SK-N-SH (cell line): ENCODE measurements around the gene METTL1. TPM values are rescaled to one million over a fixed set of nuclear protein-coding genes. Genes with fewer than 3 reads are reported as not detected.

ENCODE experiments used
- CTCF ChIA-PET: fragments of 300-600, 350-600 bp; formaldehyde crosslinking; extraction: SDS; loops from one replicate; lab custom pipeline; 2021; lab: Yijun Ruan, JAX
- POLR2A ChIA-PET: fragments of 350-600 bp; sonication (Branson Sonifier 250); formaldehyde crosslinking; extraction: SDS; loops from one replicate; lab custom pipeline; 2020; ENCODE audit warnings: antibody characterized with exemption, inconsistent platforms; lab: Yijun Ruan, JAX
- DNase-seq: peaks from one replicate; pipeline ENCODE4 v3.0.0; 2012
- H2AFZ ChIP-seq: fragments of 200-600 bp; sonication (generic); 2 replicates; pipeline ENCODE4 v1.8.1; 2016; ENCODE audit warnings: antibody characterized with exemption, mild to moderate bottlenecking, low read depth
- H3F3A ChIP-seq: fragments of 200-600 bp; sonication (generic); replicated peaks from 2 replicates; pipeline ENCODE3; 2016; ENCODE audit warnings: antibody characterized with exemption, mild to moderate bottlenecking; ENCODE audit not compliant: insufficient read depth
- H3K27ac ChIP-seq, 2 experiments: fragments of 200-500 bp in 1 of 2; fragments of 200-600 bp in 1 of 2; sonication (Bioruptor generic) in 1 of 2; sonication (generic), shearing (Covaris generic) in 1 of 2; 2 replicates each; pipeline versions ENCODE4 v1.5.1 to v1.6.1; 2014 to 2016; ENCODE audit warnings: low read depth in 2 of 2, inconsistent platforms in 1 of 2, low read length in 1 of 2, mild to moderate bottlenecking in 1 of 2, mixed read lengths in 1 of 2
- H3K27me3 ChIP-seq: fragments of 200-600 bp; sonication (generic), shearing (Covaris generic); 2 replicates; pipeline ENCODE4 v1.6.1; 2016; ENCODE audit warnings: mixed run types; ENCODE audit not compliant: insufficient read depth
- H3K36me3 ChIP-seq, 2 experiments: fragments of 200-500 bp in 1 of 2; fragments of 200-600 bp in 1 of 2; sonication (Bioruptor generic) in 1 of 2; sonication (generic) in 1 of 2; replicated peaks in 1 of 2; 2 replicates each; pipeline versions ENCODE3 to v1.5.1; 2014 to 2016; ENCODE audit warnings: low read length in 1 of 2, mild to moderate bottlenecking in 1 of 2; ENCODE audit not compliant: insufficient read depth in 2 of 2, control insufficient read depth in 1 of 2
- H3K4me1 ChIP-seq, 2 experiments: fragments of 200-500 bp in 1 of 2; fragments of 200-600 bp in 1 of 2; sonication (Bioruptor generic) in 1 of 2; sonication (generic), shearing (Covaris generic) in 1 of 2; 2 replicates each; pipeline versions ENCODE4 v1.5.1 to v1.6.1; 2014 to 2016; ENCODE audit warnings: low read depth in 1 of 2, low read length in 1 of 2, mixed run types in 1 of 2; ENCODE audit not compliant: insufficient read depth in 2 of 2, control insufficient read depth in 1 of 2
- H3K4me2 ChIP-seq: fragments of 200-600 bp; sonication (generic), shearing (Covaris generic); 2 replicates; pipeline ENCODE4 v1.6.1; 2017; ENCODE audit warnings: mixed run types
- H3K4me3 ChIP-seq, 2 experiments: fragments of 200-500 bp in 1 of 2; fragments of 200-600 bp in 1 of 2; sonication (Bioruptor generic) in 1 of 2; sonication (generic), shearing (Covaris generic) in 1 of 2; 2 replicates each; pipeline versions ENCODE4 v1.5.1 to v1.8.1; 2014 to 2016; ENCODE audit warnings: low read depth in 2 of 2, inconsistent platforms in 1 of 2, low read length in 1 of 2, mild to moderate bottlenecking in 1 of 2, mixed read lengths in 1 of 2, moderate library complexity in 1 of 2
- H3K79me2 ChIP-seq: fragments of 200-600 bp; sonication (generic); 2 replicates; pipeline ENCODE4 v1.8.1; 2017; ENCODE audit warnings: mild to moderate bottlenecking; ENCODE audit not compliant: insufficient read depth
- H3K9ac ChIP-seq: fragments of 200-600 bp; sonication (generic); 2 replicates; pipeline ENCODE4 v1.6.1; 2017; ENCODE audit warnings: mixed run types
- H3K9me2 ChIP-seq: fragments of 200-600 bp; sonication (generic); 2 replicates; pipeline ENCODE4 v1.6.1; 2017; ENCODE audit warnings: mixed run types
- H3K9me3 ChIP-seq: fragments of 200-600 bp; sonication (generic); 2 replicates; pipeline ENCODE4 v1.6.1; 2017; ENCODE audit warnings: mixed run types, mild to moderate bottlenecking, moderate library complexity
- H4K20me1 ChIP-seq: fragments of 200-600 bp; sonication (generic); 2 replicates; pipeline ENCODE4 v1.6.1; 2017; ENCODE audit warnings: mild to moderate bottlenecking, mixed run types; ENCODE audit not compliant: insufficient read depth
- CHD2 ChIP-seq: fragments of 150-350 bp; IDR thresholded peaks from 2 replicates; pipeline ENCODE4 v1.6.1; 2018; ENCODE audit warnings: low read length; ENCODE audit not compliant: partially characterized antibody
- EZH2phosphoT487 ChIP-seq: fragments of 200-600 bp; sonication (generic); IDR thresholded peaks from 2 replicates; pipeline ENCODE4 v1.6.1; 2017; ENCODE audit warnings: low read depth, mixed run types, mild to moderate bottlenecking, antibody characterized with exemption, moderate library complexity, borderline replicate concordance
- FOXJ3 ChIP-seq: sonication (generic); formaldehyde crosslinking; IDR thresholded peaks from 2 replicates; pipeline ENCODE4 v1.5.1; 2020; ENCODE audit warnings: mild to moderate bottlenecking, missing genetic modification reagents
- FOXM1 ChIP-seq: IDR thresholded peaks from 2 replicates; pipeline ENCODE4 v1.4.0; 2012; ENCODE audit warnings: low read depth, mild to moderate bottlenecking
- JUND ChIP-seq: IDR thresholded peaks from 2 replicates; pipeline ENCODE4 v1.4.0; 2012
- MXI1 ChIP-seq: IDR thresholded peaks from 2 replicates; pipeline ENCODE4 v1.6.1; 2012; ENCODE audit warnings: mild to moderate bottlenecking, low read depth, low read length, improper control_type of control experiment
- NFIC ChIP-seq: IDR thresholded peaks from 2 replicates; pipeline ENCODE4 v1.4.0; 2012; ENCODE audit warnings: borderline replicate concordance
- NRF1 ChIP-seq: IDR thresholded peaks from 2 replicates; pipeline ENCODE4 v1.6.1; 2012; ENCODE audit warnings: low read depth, mild to moderate bottlenecking, low read length
- POLR2AphosphoS5 ChIP-seq: IDR thresholded peaks from 2 replicates; pipeline ENCODE4 v1.6.1; 2012; ENCODE audit warnings: low read depth, low read length
- RAD21 ChIP-seq: IDR thresholded peaks from 2 replicates; pipeline ENCODE4 v1.6.1; 2012; ENCODE audit warnings: mild to moderate bottlenecking, low read length
- RXRA ChIP-seq: IDR thresholded peaks from 2 replicates; pipeline ENCODE4 v1.4.0; 2012; ENCODE audit warnings: low read depth, mild to moderate bottlenecking, borderline replicate concordance
- SMC3 ChIP-seq: IDR thresholded peaks from 2 replicates; pipeline ENCODE4 v1.6.1; 2012; ENCODE audit warnings: low read depth, low read length, improper control_type of control experiment
- TAF1 ChIP-seq: IDR thresholded peaks from 2 replicates; pipeline ENCODE4 v1.6.1; 2012; ENCODE audit warnings: low read depth, mild to moderate bottlenecking, low read length, moderate library complexity, borderline replicate concordance
- TEAD4 ChIP-seq: IDR thresholded peaks from 2 replicates; pipeline ENCODE4 v1.4.0; 2012; ENCODE audit warnings: mild to moderate bottlenecking, borderline replicate concordance; ENCODE audit not compliant: insufficient read depth
- USF1 ChIP-seq: IDR thresholded peaks from 2 replicates; pipeline ENCODE4 v1.4.0; 2012; ENCODE audit warnings: low read depth, borderline replicate concordance
- YY1 ChIP-seq: IDR thresholded peaks from 2 replicates; pipeline ENCODE4 v1.4.0; 2012; ENCODE audit warnings: low read depth, mild to moderate bottlenecking
- ZBTB33 ChIP-seq: IDR thresholded peaks from 2 replicates; pipeline ENCODE4 v1.4.0; 2012; ENCODE audit warnings: low read depth, borderline replicate concordance
- WGBS: methylation state at CpG from one replicate; pipeline ENCODE4 v1.1.6; 2017; ENCODE audit warnings: low lambda C conversion rate; 5-methylcytosine and 5-hydroxymethylcytosine counted together
- polyA plus RNA-seq, 3 experiments: library from polyadenylated mRNA; depleted of rRNA; stranded (reverse); fragments of >200 nt; gene quantifications; 2 replicates each; pipeline ENCODE4 v1.2.3, GENCODE V29; 2012
- TF ChIP-seq, protein P1 (sequence below): fragments of 150-350 bp; IDR thresholded peaks from 2 replicates; pipeline ENCODE4 v1.6.1; 2016; ENCODE audit warnings: mild to moderate bottlenecking, low read depth, low read length

The METTL1 gene
- polyA plus RNA-seq, 1 of the 3 experiments (the other 2 are of a cell fraction): 28.0 TPM

GRCh38 chr12:57808351-57808750 lies 36.4 kb upstream of the METTL1 start:
- no peak overlapping the region for H3K27ac ChIP-seq
- POLR2A ChIA-PET: no interaction called here
- H3F3A ChIP-seq: peaks cover 3% of the 10 kb centered on the region
- no peaks in the 10 kb centered on the region for H3K79me2 ChIP-seq
- TF ChIP-seq ZBTB33 (no peak), RAD21 (no peak), NRF1 (no peak), FOXJ3 (no peak), YY1 (no peak), USF1 (no peak), CHD2 (no peak), EZH2phosphoT487 (no peak), TAF1 (no peak), RXRA (no peak), FOXM1 (no peak), NFIC (no peak), TEAD4 (no peak), SMC3 (no peak), JUND (no peak), MXI1 (no peak), POLR2AphosphoS5 (no peak)
- TF ChIP-seq, protein P1, sequence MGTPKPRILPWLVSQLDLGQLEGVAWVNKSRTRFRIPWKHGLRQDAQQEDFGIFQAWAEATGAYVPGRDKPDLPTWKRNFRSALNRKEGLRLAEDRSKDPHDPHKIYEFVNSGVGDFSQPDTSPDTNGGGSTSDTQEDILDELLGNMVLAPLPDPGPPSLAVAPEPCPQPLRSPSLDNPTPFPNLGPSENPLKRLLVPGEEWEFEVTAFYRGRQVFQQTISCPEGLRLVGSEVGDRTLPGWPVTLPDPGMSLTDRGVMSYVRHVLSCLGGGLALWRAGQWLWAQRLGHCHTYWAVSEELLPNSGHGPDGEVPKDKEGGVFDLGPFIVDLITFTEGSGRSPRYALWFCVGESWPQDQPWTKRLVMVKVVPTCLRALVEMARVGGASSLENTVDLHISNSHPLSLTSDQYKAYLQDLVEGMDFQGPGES: no peak
- no peak overlapping the region for H3K4me2 ChIP-seq
- no peaks in the 10 kb centered on the region; a peak in 1 of 4 replicates for H3K4me1 ChIP-seq
- no peak overlapping the region for H2AFZ ChIP-seq
- no peak overlapping the region for H3K9ac ChIP-seq
- H3K36me3 ChIP-seq: peaks cover 6 to 39% of the 10 kb centered on the region in 2 experiments
- WGBS: 86% methylated on average over 5 of the region's 5 CpGs
- CTCF ChIA-PET: no interaction called here
- no peaks in the 10 kb centered on the region for H3K27me3 ChIP-seq
- DNase-seq: no peak
- no peaks in the 10 kb centered on the region for H3K9me3 ChIP-seq
- no peaks in the 10 kb centered on the region for H3K9me2 ChIP-seq
- no peaks in the 10 kb centered on the region for H4K20me1 ChIP-seq
- no peak overlapping the region for H3K4me3 ChIP-seq
